OCI-LY1 (cell line): Measurements from ENCODE around the gene KIF23.

Experiments used
- H2AFZ ChIP-seq: fragments of 200-600 bp; sonication (generic), shearing (Covaris generic); 2 replicates; pipeline ENCODE4 v1.6.0; 2014; ENCODE audit warnings: antibody characterized with exemption, mild to moderate bottlenecking, low read length
- H3F3A ChIP-seq: fragments of 200-600 bp; sonication (generic), shearing (Covaris generic); 2 replicates; pipeline ENCODE4 v1.6.0; 2014; ENCODE audit warnings: mild to moderate bottlenecking, antibody characterized with exemption, low read length, moderate library complexity; ENCODE audit not compliant: insufficient read depth
- H3K27ac ChIP-seq: fragments of 200-600 bp; sonication (generic); 2 replicates; pipeline ENCODE4 v1.5.1; 2014; ENCODE audit warnings: low read length, mixed run types, mild to moderate bottlenecking, low read depth; ENCODE audit not compliant: poor library complexity, severe bottlenecking
- H3K27me3 ChIP-seq: fragments of 200-600 bp; sonication (generic); 2 replicates; pipeline ENCODE4 v1.6.0; 2014; ENCODE audit warnings: antibody characterized with exemption, mild to moderate bottlenecking, low read length, moderate library complexity; ENCODE audit not compliant: insufficient read depth
- H3K36me3 ChIP-seq: fragments of 200-600 bp; sonication (generic); 2 replicates; pipeline ENCODE4 v1.6.1; 2014; ENCODE audit warnings: mild to moderate bottlenecking, antibody characterized with exemption, low read length, moderate library complexity, mixed read lengths; ENCODE audit not compliant: insufficient read depth
- H3K4me1 ChIP-seq: fragments of 200-600 bp; sonication (generic); 2 replicates; pipeline ENCODE4 v1.5.1; 2014; ENCODE audit warnings: mild to moderate bottlenecking, low read length, moderate library complexity; ENCODE audit not compliant: insufficient read depth, severe bottlenecking
- H3K4me2 ChIP-seq: fragments of 200-600 bp; sonication (generic), shearing (Covaris generic); 2 replicates; pipeline ENCODE4 v1.6.1; 2014; ENCODE audit warnings: low read length
- H3K4me3 ChIP-seq: fragments of 200-600 bp; sonication (generic); 2 replicates; pipeline ENCODE4 v1.5.1; 2014; ENCODE audit warnings: low read length, low read depth, mild to moderate bottlenecking, mixed read lengths; ENCODE audit not compliant: poor library complexity, severe bottlenecking
- H3K79me2 ChIP-seq: fragments of 200-600 bp; shearing (Covaris generic); 2 replicates; pipeline ENCODE4 v1.6.1; 2016; ENCODE audit warnings: mixed run types, low read length, mixed read lengths; ENCODE audit not compliant: insufficient read depth
- H3K9ac ChIP-seq: fragments of 200-600 bp; sonication (generic), shearing (Covaris generic); 2 replicates; pipeline ENCODE4 v1.6.1; 2014; ENCODE audit warnings: mild to moderate bottlenecking, low read length, mixed read lengths
- H3K9me2 ChIP-seq: fragments of 200-600 bp; sonication (generic), shearing (Covaris generic); 2 replicates; pipeline ENCODE4 v1.6.1; 2014; ENCODE audit warnings: low read depth, mild to moderate bottlenecking, low read length, mixed read lengths
- H3K9me3 ChIP-seq: fragments of 200-600 bp; shearing (Covaris generic); 2 replicates; pipeline ENCODE4 v1.6.1; 2014; ENCODE audit warnings: low read length, mixed read lengths
- H4K20me1 ChIP-seq: fragments of 200-600 bp; sonication (generic), shearing (Covaris generic); 2 replicates; pipeline ENCODE4 v1.6.0; 2016; ENCODE audit warnings: mild to moderate bottlenecking, low read length; ENCODE audit not compliant: insufficient read depth
- EZH2 ChIP-seq: fragments of 200-600 bp; sonication (generic), shearing (Covaris generic); IDR thresholded peaks from 2 replicates; pipeline ENCODE4 v1.8.0; 2017; ENCODE audit warnings: borderline replicate concordance, mixed run types, mild to moderate bottlenecking, antibody characterized with exemption, low read length, moderate library complexity, mixed read lengths
- TF ChIP-seq, protein P1 (sequence below): fragments of 200-600 bp; sonication (generic), shearing (Covaris generic); IDR thresholded peaks from 2 replicates; pipeline ENCODE4 v1.5.1; 2017; ENCODE audit warnings: mild to moderate bottlenecking, antibody characterized with exemption, low read length, moderate library complexity, mixed read lengths

Gene KIF23

DNA sequence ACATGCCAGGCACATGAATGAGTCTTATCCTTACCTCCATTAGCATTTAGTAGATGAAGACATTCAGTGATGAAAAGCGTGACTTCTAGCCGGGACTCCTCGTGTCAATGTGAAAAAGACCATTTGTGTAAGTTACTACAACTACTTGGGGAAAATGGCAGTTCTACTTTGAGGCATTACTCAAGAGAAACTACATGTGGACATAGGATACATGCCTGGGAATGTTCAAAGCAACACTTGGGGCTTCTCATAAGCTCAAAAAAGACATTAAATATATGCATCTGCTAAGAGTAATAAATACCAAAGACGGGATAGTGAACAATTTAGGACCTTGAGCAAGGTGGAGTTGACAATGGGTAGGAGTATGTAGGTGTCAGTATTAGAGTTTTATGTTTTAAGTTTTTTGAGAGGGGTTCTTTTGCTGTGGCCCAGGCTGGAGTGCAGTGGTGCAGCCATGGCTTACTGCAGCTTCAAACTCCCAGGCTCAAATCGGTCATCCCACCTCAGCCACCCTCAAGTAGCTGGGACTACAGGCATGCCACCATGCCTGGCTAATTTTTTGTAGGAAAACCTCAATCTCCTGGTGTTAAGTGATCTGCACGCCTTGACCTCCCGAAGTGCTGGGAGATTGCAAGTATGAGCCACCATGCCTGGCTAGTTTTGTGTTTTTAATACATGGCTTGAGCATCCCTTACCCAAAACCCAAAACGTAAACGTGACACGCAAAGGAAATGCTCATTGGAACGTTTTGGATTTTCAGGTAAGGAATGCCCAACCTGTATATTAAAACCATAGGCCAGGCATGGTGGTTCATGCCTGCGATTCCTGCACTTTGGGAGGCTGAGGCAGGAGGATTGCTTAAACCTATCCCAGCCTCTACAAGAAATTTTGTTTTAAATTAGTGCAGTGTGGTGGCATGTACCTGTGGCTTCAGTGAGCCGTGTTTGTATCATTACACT is 42.3 kb downstream of the KIF23 start:
- no peak overlapping the region for H2AFZ ChIP-seq
- H3F3A ChIP-seq, result peaks cover 16% of the 10 kb centered on the region
- no peaks in the 10 kb centered on the region for H4K20me1 ChIP-seq
- H3K36me3 ChIP-seq, result peaks cover 48% of the 10 kb centered on the region
- no peak overlapping the region for H3K9ac ChIP-seq
- no peaks in the 10 kb centered on the region for H3K9me2 ChIP-seq
- H3K27ac ChIP-seq, result no peak overlapping the region
- no peaks in the 10 kb centered on the region for H3K9me3 ChIP-seq
- no peaks in the 10 kb centered on the region for H3K27me3 ChIP-seq
- H3K79me2 ChIP-seq, result peaks cover 25% of the 10 kb centered on the region
- TF ChIP-seq, protein P1, sequence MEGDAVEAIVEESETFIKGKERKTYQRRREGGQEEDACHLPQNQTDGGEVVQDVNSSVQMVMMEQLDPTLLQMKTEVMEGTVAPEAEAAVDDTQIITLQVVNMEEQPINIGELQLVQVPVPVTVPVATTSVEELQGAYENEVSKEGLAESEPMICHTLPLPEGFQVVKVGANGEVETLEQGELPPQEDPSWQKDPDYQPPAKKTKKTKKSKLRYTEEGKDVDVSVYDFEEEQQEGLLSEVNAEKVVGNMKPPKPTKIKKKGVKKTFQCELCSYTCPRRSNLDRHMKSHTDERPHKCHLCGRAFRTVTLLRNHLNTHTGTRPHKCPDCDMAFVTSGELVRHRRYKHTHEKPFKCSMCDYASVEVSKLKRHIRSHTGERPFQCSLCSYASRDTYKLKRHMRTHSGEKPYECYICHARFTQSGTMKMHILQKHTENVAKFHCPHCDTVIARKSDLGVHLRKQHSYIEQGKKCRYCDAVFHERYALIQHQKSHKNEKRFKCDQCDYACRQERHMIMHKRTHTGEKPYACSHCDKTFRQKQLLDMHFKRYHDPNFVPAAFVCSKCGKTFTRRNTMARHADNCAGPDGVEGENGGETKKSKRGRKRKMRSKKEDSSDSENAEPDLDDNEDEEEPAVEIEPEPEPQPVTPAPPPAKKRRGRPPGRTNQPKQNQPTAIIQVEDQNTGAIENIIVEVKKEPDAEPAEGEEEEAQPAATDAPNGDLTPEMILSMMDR, result no peak
- TF ChIP-seq EZH2, result no peak
- H3K4me2 ChIP-seq, result no peak overlapping the region
- no peak overlapping the region for H3K4me3 ChIP-seq
- peaks cover 26% of the 10 kb centered on the region for H3K4me1 ChIP-seq

DNA sequence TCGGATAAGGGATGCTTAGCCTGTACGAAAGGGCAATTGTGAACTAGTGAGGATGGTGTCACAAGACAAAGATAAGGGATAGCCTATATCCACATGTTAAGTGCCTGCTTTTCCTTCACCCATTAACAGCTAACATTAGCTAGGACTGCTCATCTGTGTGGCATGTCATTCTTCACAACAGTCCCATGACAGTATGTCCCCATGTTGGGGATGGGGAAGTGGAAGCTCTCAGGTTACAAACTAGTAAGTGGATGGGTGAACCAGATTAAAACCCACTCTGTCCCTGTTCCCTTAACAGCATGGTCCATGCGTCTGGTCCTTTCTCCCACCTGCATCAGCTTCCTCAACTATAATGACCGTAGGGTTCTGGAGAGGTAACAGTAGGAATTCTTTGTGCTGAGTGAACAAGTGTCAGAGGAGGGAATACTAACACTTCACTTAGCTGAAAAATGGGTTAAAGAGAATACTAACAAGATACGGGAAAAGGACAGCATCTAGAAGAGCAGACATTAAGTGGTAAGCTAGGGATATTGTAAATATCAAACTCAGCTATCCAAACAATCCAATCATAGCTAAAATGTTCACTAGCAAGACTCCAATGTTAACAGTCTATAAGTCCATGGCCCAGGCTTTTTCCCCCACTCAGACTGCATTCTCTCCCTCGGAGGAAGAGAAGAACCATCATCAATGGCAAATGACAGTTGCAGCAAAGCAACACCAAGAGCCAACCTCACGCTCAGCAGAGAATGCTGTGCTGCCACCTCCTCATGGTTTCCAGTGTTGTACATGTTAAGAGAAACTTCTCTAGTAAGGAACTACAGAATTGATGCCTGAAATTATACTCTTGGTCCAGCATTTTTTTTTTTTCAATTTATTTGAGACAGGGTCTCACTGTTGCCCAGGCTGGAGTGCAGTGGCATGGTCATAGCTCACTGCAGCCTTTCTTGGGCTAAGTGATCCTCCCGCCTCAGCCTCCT is 43.4 kb downstream of the KIF23 start:
- Histone ChIP-seq H3K4me2 (no peak overlapping the region), H4K20me1 (no peaks in the 10 kb centered on the region), H2AFZ (no peak overlapping the region), H3F3A (peaks cover 16% of the 10 kb centered on the region), H3K9ac (no peak overlapping the region), H3K4me3 (no peak overlapping the region), H3K4me1 (peaks cover 23% of the 10 kb centered on the region), H3K79me2 (peaks cover 25% of the 10 kb centered on the region), H3K9me2 (no peaks in the 10 kb centered on the region), H3K27ac (peak overlapping the region; percentile 23), H3K36me3 (peaks cover 48% of the 10 kb centered on the region), H3K27me3 (no peaks in the 10 kb centered on the region), H3K9me3 (no peaks in the 10 kb centered on the region)
- TF ChIP-seq, protein P1, result no peak
- no peak for TF ChIP-seq EZH2

DNA sequence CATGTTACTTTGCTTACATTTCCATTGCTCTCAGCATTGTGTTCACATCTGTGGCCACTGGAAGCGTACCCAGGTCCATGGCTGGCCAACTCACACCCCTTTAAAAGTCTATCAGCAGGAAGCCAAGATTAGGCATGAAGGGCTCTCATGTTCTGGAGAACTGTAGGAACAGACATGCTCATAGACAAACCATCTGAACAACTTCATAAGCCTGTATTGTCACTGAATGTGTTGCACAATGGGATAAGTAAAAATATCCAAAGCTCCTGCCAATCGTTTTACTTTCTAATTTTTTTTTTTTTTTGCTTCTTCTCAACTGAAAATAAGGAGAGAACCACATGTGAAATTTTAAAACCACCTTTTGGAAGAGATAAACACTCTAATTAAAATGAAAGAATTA is 44.9 kb downstream of the KIF23 start:
- Histone ChIP-seq H3K9me3 (no peaks in the 10 kb centered on the region), H3K4me1 (peaks cover 30% of the 10 kb centered on the region), H3K4me3 (no peak overlapping the region), H3K27ac (no peak overlapping the region), H3K9me2 (no peaks in the 10 kb centered on the region), H3K27me3 (no peaks in the 10 kb centered on the region), H3K9ac (no peak overlapping the region), H2AFZ (no peak overlapping the region), H3F3A (peaks cover 16% of the 10 kb centered on the region), H3K4me2 (no peak overlapping the region), H3K79me2 (peaks cover 12% of the 10 kb centered on the region), H4K20me1 (no peaks in the 10 kb centered on the region), H3K36me3 (peaks cover 37% of the 10 kb centered on the region)
- no peak for TF ChIP-seq EZH2
- TF ChIP-seq, protein P1, result no peak
